HG02852 (cell line): ENCODE data around the gene OR51T1.

Experiments
- ATAC-seq: cut with Tn5 transposase; IDR thresholded peaks from one replicate; pipeline ENCODE4 v1.9.1; 2021; ENCODE audit warnings: mild to moderate bottlenecking, moderate library complexity; ENCODE audit not compliant: unreplicated experiment

OR51T1 gene

GRCh38 chr11:4924239-4924638 is 42.5 kb downstream of the OR51T1 start, which contains the start of gene OR51G1:
TSS of gene OR51G1 (minus strand) at chr11:4924339. CDS start at chr11:4924339, 0 bp downstream.
- no peak for ATAC-seq

GRCh38 chr11:4926608-4927007 is 44.9 kb downstream of the OR51T1 start:
- no peak for ATAC-seq
